Adrenal gland (tissue), 12 donors: Measurements from ENCODE around the gene C8B. TPM values are rescaled to one million over a fixed set of nuclear protein-coding genes. Genes with fewer than 3 reads are reported as not detected.

Source experiments
- DNase-seq, 7 donors: peaks; one replicate each; pipeline ENCODE4 v3.0.0-alpha.2; 2019 to 2020
- H3K27ac ChIP-seq, 5 donors: fragments of 200-600 bp; sonication (generic) in 4 of 5; 1 replicate in 3 of 5; 2 replicates in 2 of 5; pipeline versions ENCODE4 v1.5.1 to v1.8.0; 2016 to 2020; ENCODE audit warnings: mild to moderate bottlenecking in 1 of 5
- H3K27me3 ChIP-seq: fragments of 200-600 bp; 2 replicates; pipeline ENCODE4 v1.8.0; 2021
- H3K36me3 ChIP-seq, 2 donors: fragments of 200-600 bp; replicated peaks in 1 of 2; 1 replicate in 1 of 2; 2 replicates in 1 of 2; pipeline versions ENCODE4 v1.5.1 to v1.8.0; 2018 to 2022
- H3K4me1 ChIP-seq, 2 donors: fragments of 200-600 bp; replicated peaks in 1 of 2; 1 replicate in 1 of 2; 2 replicates in 1 of 2; pipeline versions ENCODE4 v1.5.1 to v1.8.0; 2018 to 2021
- H3K4me3 ChIP-seq, 4 donors: fragments of 200-600 bp; sonication (generic) in 3 of 4; one replicate each; pipeline ENCODE4 v1.5.1; 2016 to 2018
- H3K9me3 ChIP-seq, 3 donors: fragments of 200-600 bp; sonication (generic) in 1 of 3; replicated peaks in 1 of 3; 1 replicate in 2 of 3; 2 replicates in 1 of 3; pipeline versions ENCODE4 v1.5.1 to v1.8.0; 2016 to 2021
- CTCF ChIP-seq, 6 experiments: fragments of 450-650 bp in 4 of 6; fragments of 200-600 bp in 2 of 6; sonication (generic) in 1 of 6; IDR thresholded peaks; 1 replicate in 5 of 6; 2 replicates in 1 of 6; pipeline versions ENCODE4 v1.5.1 to v1.8.0; 2016 to 2021; ENCODE audit warnings: antibody characterized with exemption in 6 of 6, mild to moderate bottlenecking in 2 of 6, moderate library complexity in 1 of 6
- POLR2A ChIP-seq, 2 donors: fragments of 450-650 bp; IDR thresholded peaks; one replicate each; pipeline ENCODE4 v1.6.1; 2017; ENCODE audit warnings: antibody characterized with exemption in 2 of 2, mild to moderate bottlenecking in 2 of 2, moderate library complexity in 1 of 2
- WGBS, 4 donors: extraction: QIAGEN DNeasy Blood & Tissue Kit in 2 of 4; methylation state at CpG; one replicate each; pipeline versions ENCODE4 v1.1.5 to v1.1.7; 2013 to 2017; 5-methylcytosine and 5-hydroxymethylcytosine counted together
- intact Hi-C, 2 donors: fragments of 100-400 bp; cut with DNase I; formaldehyde crosslinking; loops; one replicate each; pipeline versions ENCODE4 v1.14.1 to v1.15.0; 2022 to 2023
- polyA plus RNA-seq, 3 donors: library from polyadenylated mRNA; stranded (reverse); fragments of 200-250 nt in 2 of 3; fragments of 350-450 nt in 1 of 3; fragmentation: Illumina TruSeq in 1 of 3; extraction: RNeasy Lipid Tissue Mini Kit (QIAGEN cat#74804) in 1 of 3; gene quantifications; one replicate each; pipeline ENCODE4 v1.2.3, GENCODE V29; 2013 to 2014
- total RNA-seq, 9 donors: library from RNA; depleted of rRNA in 4 of 9; stranded (reverse); fragments of >200 nt in 4 of 9; fragments of 120-200 nt in 1 of 9; fragmentation: NEBNext Ultra II Directional in 1 of 9; extraction: Animal tissue kit (Norgen Biotek cat#: 25700) in 1 of 9; gene quantifications; one replicate each; pipeline versions ENCODE4 v1.1.0 to v1.2.4, GENCODE V29; 2013 to 2023
- donor health status: healthy with polysubstance abuse.
- donor health status: Bipolar disorder and iron deficiency.
- donor health status: DM: yes; HTN: yes; CAD: no.
- donor health status: DM: no; HTN: no; CAD: no.
- donor health status: DM: no; HTN: no; CAD: no.
- donor health status: DM: yes; HTN: yes; CAD: no.

The C8B gene
- total and polyA plus RNA-seq, 12 donors: 0.03 TPM; not detected in 11

GRCh38 chr1:56940039-56940438 is 25.8 kb downstream of the C8B start:
- Histone ChIP-seq H3K27me3 (no peaks in the 10 kb centered on the region), H3K9me3 (no peaks in the 10 kb centered on the region), H3K27ac (no peak overlapping the region), H3K4me1 (no peaks in the 10 kb centered on the region), H3K4me3 (no peak overlapping the region), H3K36me3 (no peaks in the 10 kb centered on the region)
- TF ChIP-seq POLR2A (IDR thresholded peaks at IDR 0.05): no peak
- TF ChIP-seq CTCF (IDR thresholded peaks at IDR 0.05): no peak
- DNase-seq: no peak
- 37 to 96% (median 76%) methylated on average over 1 of the region's 1 CpG for WGBS, 4 donors
- intact Hi-C loops: no loop called here

- no peak overlapping the region for H3K4me3 ChIP-seq
- TF ChIP-seq CTCF (IDR thresholded peaks at IDR 0.05) (no peak), POLR2A (IDR thresholded peaks at IDR 0.05) (no peak)
- intact Hi-C loops: no loop called here
- no peak for DNase-seq
- no peak overlapping the region for H3K27ac ChIP-seq
- no peaks in the 10 kb centered on the region for H3K4me1 ChIP-seq
- H3K36me3 ChIP-seq: no peaks in the 10 kb centered on the region
- no peaks in the 10 kb centered on the region for H3K9me3 ChIP-seq
- 67 to 85% (median 82%) methylated on average over 2 of the region's 2 CpGs for WGBS, 4 donors
- H3K27me3 ChIP-seq: no peaks in the 10 kb centered on the region
These were observed 26.6 kb downstream of the C8B start for GRCh38 chr1:56939209-56939608.

GRCh38 chr1:56938646-56939045 is 27.2 kb downstream of the C8B start:
- H3K36me3 ChIP-seq: no peaks in the 10 kb centered on the region
- H3K4me1 ChIP-seq: no peaks in the 10 kb centered on the region
- H3K27me3 ChIP-seq: no peaks in the 10 kb centered on the region
- whole genome bisulfite sequencing, 4 donors: 85 to 96% (median 87%) methylated on average over 2 of the region's 2 CpGs
- no peak overlapping the region for H3K27ac ChIP-seq
- DNase-seq: no peak
- TF ChIP-seq POLR2A (IDR thresholded peaks at IDR 0.05) (no peak), CTCF (IDR thresholded peaks at IDR 0.05) (no peak)
- H3K4me3 ChIP-seq: no peak overlapping the region
- intact Hi-C loops: no loop called here
- no peaks in the 10 kb centered on the region for H3K9me3 ChIP-seq

GRCh38 chr1:56934430-56935060 is 31.3 kb downstream of the C8B start:
- Histone ChIP-seq H3K9me3 (no peaks in the 10 kb centered on the region), H3K4me3 (no peak overlapping the region), H3K27ac (no peak overlapping the region), H3K36me3 (no peaks in the 10 kb centered on the region), H3K27me3 (no peaks in the 10 kb centered on the region), H3K4me1 (no peaks in the 10 kb centered on the region)
- intact Hi-C loops: no loop called here
- WGBS, 4 donors: 14 to 27% (median 16%) methylated on average over 1 of the region's 1 CpG; no CpG with 5 or more reads in 1 of the 4 donors
- TF ChIP-seq POLR2A (IDR thresholded peaks at IDR 0.05) (no peak), CTCF (IDR thresholded peaks at IDR 0.05) (no peak)
- DNase-seq: no peak
